ENCODE data around the gene HOXC9. TPM values are rescaled to one million over a fixed set of nuclear protein-coding genes. Genes with fewer than 3 reads are reported as not detected.
A peak's percentile ranks its signal among the peaks of the same experiment; 100 is the strongest.

Gene HOXC9
- total and polyA plus RNA-seq, 2 of the 8 experiments (the other 6 are each of a cell fraction or from before 2014, with no cell fraction given): not detected

DNA sequence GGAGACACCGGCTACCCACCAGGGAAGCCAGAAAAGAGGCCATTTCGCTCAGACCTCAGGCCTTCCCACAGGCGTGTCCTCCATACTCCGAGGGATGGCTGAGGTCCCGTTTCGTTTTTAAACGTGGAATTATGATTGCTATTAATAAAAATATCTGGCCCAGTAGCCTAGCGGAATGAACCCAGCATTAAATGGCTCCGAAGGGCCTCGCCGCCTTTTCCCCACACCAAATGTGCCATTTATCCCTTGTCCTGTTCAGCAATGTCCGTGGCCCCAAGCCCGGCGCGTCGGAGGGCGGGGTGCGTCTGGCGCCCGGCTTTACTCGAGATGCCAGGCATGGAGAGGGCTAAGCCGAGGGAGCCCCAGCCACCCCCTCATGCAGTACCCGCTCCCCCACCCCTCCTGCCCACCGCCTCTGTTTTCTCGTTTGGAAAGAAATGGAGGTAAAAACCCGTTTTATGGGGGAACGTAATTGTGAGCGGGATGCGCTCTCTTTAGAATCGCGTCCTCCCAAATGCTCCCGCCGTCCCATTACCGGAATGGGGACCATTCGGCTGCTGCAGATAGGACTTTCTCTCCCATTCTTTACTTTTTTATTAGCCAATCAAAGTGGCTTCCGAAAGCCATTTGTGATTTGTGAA is 14.5 kb downstream of the HOXC9 start:
- Histone ChIP-seq H3K79me1 (ENCODE audit: low read depth, low read length) (no peaks in the 10 kb centered on the region), H3K23me2 (ENCODE audit: low read depth, low read length) (peaks cover 3% of the 10 kb centered on the region; the same call in 1 of the 2 replicates), H3K14ac (ENCODE audit: insufficient read length) (no peak overlapping the region), H3K9me3 (ENCODE audit: insufficient read depth in 2 of 2, low read depth in 1 of 2, low read length in 1 of 2) (no peaks in the 10 kb centered on the region), H3K9ac (replicated peaks in 1 of 4; ENCODE audit: extremely low read depth in 1 of 4, low read depth in 3 of 4, low read length in 3 of 4) (no peak overlapping the region), H2BK20ac (ENCODE audit: low read length) (no peak overlapping the region), H3K27me3 (replicated peaks in 1 of 4; ENCODE audit: control insufficient read depth in 3 of 4, extremely low read depth in 1 of 4, insufficient read depth in 3 of 4, low read length in 3 of 4) (peaks cover 92 to 100% (median 99%) of the 10 kb centered on the region in 4 experiments), H4K5ac (ENCODE audit: insufficient read length, low read depth, low read length) (no peak overlapping the region), H3K18ac (ENCODE audit: extremely low read depth, low read length) (no peak overlapping the region; the same call in 1 of the 2 replicates), H3K4ac (replicated peaks; ENCODE audit: insufficient read length, low read depth, low read length) (no peak overlapping the region), H3K4me1 (replicated peaks in 1 of 4; ENCODE audit: control insufficient read depth in 3 of 4, insufficient read depth in 4 of 4, low read length in 3 of 4) (peaks cover 0 to 12% (median 3%) of the 10 kb centered on the region in 4 experiments; a peak in 5 of 7 replicates), H4K8ac (ENCODE audit: extremely low read depth, insufficient read depth, low read length) (no peak overlapping the region), H2BK5ac (ENCODE audit: low read depth, low read length) (no peak overlapping the region), H2BK120ac (replicated peaks; ENCODE audit: low read depth, low read length) (no peak overlapping the region), H3K56ac (replicated peaks; ENCODE audit: insufficient read length, low read depth, low read length) (no peak overlapping the region), H2AFZ (ENCODE audit: low read length) (no peak overlapping the region), H4K20me1 (replicated peaks in 1 of 2; ENCODE audit: control insufficient read depth in 1 of 2, insufficient read depth in 2 of 2, low read length in 2 of 2) (peaks cover 4 to 40% of the 10 kb centered on the region in 2 experiments), H3K4me2 (ENCODE audit: insufficient read depth in 1 of 2, low read depth in 2 of 2, low read length in 2 of 2) (no peak overlapping the region), H2BK15ac (ENCODE audit: low read length) (no peak overlapping the region), H3K27ac (ENCODE audit: low read depth, low read length) (no peak overlapping the region), H3K4me3 (ENCODE audit: extremely low read depth in 1 of 4, insufficient read depth in 2 of 4, low read depth in 3 of 4, low read length in 4 of 4) (no peak overlapping the region), H3K36me3 (ENCODE audit: control insufficient read depth in 2 of 4, insufficient read depth in 4 of 4, low read length in 3 of 4) (no peaks in the 10 kb centered on the region), H2BK12ac (ENCODE audit: low read depth, low read length) (no peak overlapping the region), H2AK5ac (ENCODE audit: low read depth, low read length) (no peak overlapping the region), H3K23ac (ENCODE audit: insufficient read length) (no peak overlapping the region), H4K91ac (replicated peaks; ENCODE audit: insufficient read length, low read length) (no peak overlapping the region), H3K79me2 (ENCODE audit: control insufficient read depth in 1 of 2, insufficient read depth in 2 of 2, low read length in 2 of 2) (no peaks in the 10 kb centered on the region)
- TF ChIP-seq GTF2F1 (IDR thresholded peaks at IDR 0.05; ENCODE audit: borderline replicate concordance, low read depth, low read length) (no peak), SUZ12 (IDR thresholded peaks at IDR 0.05; ENCODE audit: low read length) (peak; percentile 93), EZH2 (IDR thresholded peaks at IDR 0.05; ENCODE audit: low read depth, low read length, severe bottlenecking) (peak; percentile 98), RNF2 (IDR thresholded peaks at IDR 0.05; ENCODE audit: borderline replicate concordance, low read depth, low read length, missing control alignments, poor library complexity, severe bottlenecking) (peak; percentile 2), HDAC6 (IDR thresholded peaks at IDR 0.05; ENCODE audit: low read depth, low read length) (no peak)
- FAIRE-seq (no peak), DNase-seq (ENCODE audit: low read depth in 1 of 2, low spot score in 2 of 2) (peak in 1 of 2 experiments; percentile 56)
- CTCF ChIA-PET (ENCODE audit: partially characterized antibody): interaction anchor here (1.2 to 3.8 kb wide), 7 partner anchors 10 to 187 kb away, joined by 3 to 50 read pairs (median 8); partner anchors contain the start of gene HOXC9
- POLR2A ChIA-PET (ENCODE audit: partially characterized antibody): interaction anchor here (0.5 to 1.2 kb wide), 2 partner anchors 36 to 44 kb away, joined by 3 read pairs; no protein-coding TSS in a partner anchor
- 11% methylated on average over 33 of the region's 36 CpGs; no CpG with 5 or more reads in 1 of the 2 experiments for WGBS, 2 experiments (ENCODE audit: extremely low coverage in 1 of 2, insufficient coverage in 1 of 2, insufficient read length in 1 of 2, insufficient replicate concordance in 2 of 2, low coverage in 1 of 2, low lambda C conversion rate in 2 of 2, missing lambda C conversion rate in 1 of 2)
